BLaER1 (cell line): ENCODE data around the gene FAM13C.

Source experiments
- H3K27ac ChIP-seq: shearing (Covaris generic); formaldehyde crosslinking; 2 replicates; pipeline ENCODE4 v1.8.1; 2022
- H3K27me3 ChIP-seq: shearing (Covaris generic); formaldehyde crosslinking; 2 replicates; pipeline ENCODE4 v1.8.1; 2022
- H3K36me3 ChIP-seq: shearing (Covaris generic); formaldehyde crosslinking; 2 replicates; pipeline ENCODE4 v1.8.1; 2022
- H3K4me1 ChIP-seq: shearing (Covaris generic); formaldehyde crosslinking; 2 replicates; pipeline ENCODE4 v1.8.1; 2022
- H3K4me2 ChIP-seq: shearing (Covaris generic); formaldehyde crosslinking; 2 replicates; pipeline ENCODE4 v1.8.1; 2022
- H3K4me3 ChIP-seq: shearing (Covaris generic); formaldehyde crosslinking; 2 replicates; pipeline ENCODE4 v1.8.1; 2022
- H3K9ac ChIP-seq: shearing (Covaris generic); formaldehyde crosslinking; 2 replicates; pipeline ENCODE4 v1.8.1; 2022
- H3K9me3 ChIP-seq: shearing (Covaris generic); formaldehyde crosslinking; 2 replicates; pipeline ENCODE4 v1.8.1; 2022
- H4K20me1 ChIP-seq: shearing (Covaris generic); formaldehyde crosslinking; 2 replicates; pipeline ENCODE4 v1.8.1; 2022
- Cebpa-rat ChIP-seq: shearing (Covaris generic); IDR thresholded peaks from 2 replicates; pipeline ENCODE4 v1.8.1; 2022

Gene FAM13C

DNA sequence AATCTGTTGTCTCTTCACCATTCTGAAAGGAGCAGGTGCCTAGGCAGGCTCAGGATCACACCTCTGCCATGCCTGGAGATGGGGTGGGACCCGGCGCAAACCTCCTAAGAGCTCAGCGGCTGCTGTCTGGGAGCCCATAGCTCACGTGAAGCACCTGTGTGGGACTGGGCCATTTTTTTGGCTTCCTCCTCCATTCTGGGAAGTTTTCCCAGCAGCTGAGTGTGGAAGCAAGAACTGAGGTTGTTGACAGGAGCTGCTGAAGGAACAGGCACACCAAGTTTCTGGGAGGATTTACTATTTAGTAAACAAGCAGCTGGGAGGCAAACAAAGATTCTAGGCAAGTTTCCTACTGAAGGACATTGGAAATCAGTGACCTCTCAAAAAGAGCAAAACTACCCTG is 77.3 kb downstream of the FAM13C start:
- H3K27me3 ChIP-seq = no peaks in the 10 kb centered on the region
- no peaks in the 10 kb centered on the region for H3K9me3 ChIP-seq
- H3K4me2 ChIP-seq = no peak overlapping the region
- no peak overlapping the region for H3K9ac ChIP-seq
- no peaks in the 10 kb centered on the region for H3K4me1 ChIP-seq
- no peak for TF ChIP-seq Cebpa-rat
- H3K27ac ChIP-seq = no peak overlapping the region
- H3K36me3 ChIP-seq = no peaks in the 10 kb centered on the region
- H4K20me1 ChIP-seq = no peaks in the 10 kb centered on the region
- H3K4me3 ChIP-seq = no peak overlapping the region

DNA sequence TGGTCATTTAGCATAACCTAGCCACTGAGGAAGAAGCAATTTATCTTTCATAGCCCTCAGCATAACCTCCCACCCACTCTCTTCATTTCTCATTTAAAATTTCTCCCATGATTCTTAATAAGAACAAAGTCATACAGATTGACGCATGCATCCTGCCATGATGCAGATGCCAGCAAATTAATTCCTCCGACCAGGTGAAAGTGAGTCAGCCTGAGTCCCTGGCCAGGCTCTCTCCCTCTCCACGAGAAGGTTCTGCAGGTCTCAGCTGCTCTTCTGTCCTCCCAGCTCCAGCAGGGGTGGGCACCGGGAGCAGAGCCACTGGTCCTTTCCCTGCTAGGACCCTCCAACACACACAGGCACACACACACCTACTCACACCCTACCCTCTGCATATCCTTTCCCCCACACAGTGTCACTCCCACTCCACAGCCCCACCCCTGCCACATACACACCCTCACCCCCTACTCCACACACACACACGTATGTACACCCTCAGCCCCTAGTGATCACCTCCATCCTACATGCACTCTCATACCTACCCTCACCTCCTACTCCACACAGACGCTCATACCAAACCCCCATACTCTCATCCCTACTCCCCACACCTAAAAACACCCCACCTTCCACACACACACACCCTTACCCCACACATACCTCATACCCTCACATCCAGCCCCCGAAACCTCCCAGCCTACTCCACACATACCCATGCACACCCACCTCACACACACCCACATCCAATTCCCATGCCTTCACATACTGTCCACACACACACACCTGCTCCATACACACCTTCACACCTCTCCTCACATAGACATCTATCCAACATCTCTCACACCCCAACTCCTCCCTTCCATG is 78.0 kb downstream of the FAM13C start:
- no peaks in the 10 kb centered on the region for H3K9me3 ChIP-seq
- H3K9ac ChIP-seq = no peak overlapping the region
- H4K20me1 ChIP-seq = no peaks in the 10 kb centered on the region
- no peak for TF ChIP-seq Cebpa-rat
- no peaks in the 10 kb centered on the region for H3K36me3 ChIP-seq
- H3K4me1 ChIP-seq = no peaks in the 10 kb centered on the region
- H3K4me3 ChIP-seq = no peak overlapping the region
- H3K4me2 ChIP-seq = no peak overlapping the region
- no peaks in the 10 kb centered on the region for H3K27me3 ChIP-seq
- no peak overlapping the region for H3K27ac ChIP-seq

DNA sequence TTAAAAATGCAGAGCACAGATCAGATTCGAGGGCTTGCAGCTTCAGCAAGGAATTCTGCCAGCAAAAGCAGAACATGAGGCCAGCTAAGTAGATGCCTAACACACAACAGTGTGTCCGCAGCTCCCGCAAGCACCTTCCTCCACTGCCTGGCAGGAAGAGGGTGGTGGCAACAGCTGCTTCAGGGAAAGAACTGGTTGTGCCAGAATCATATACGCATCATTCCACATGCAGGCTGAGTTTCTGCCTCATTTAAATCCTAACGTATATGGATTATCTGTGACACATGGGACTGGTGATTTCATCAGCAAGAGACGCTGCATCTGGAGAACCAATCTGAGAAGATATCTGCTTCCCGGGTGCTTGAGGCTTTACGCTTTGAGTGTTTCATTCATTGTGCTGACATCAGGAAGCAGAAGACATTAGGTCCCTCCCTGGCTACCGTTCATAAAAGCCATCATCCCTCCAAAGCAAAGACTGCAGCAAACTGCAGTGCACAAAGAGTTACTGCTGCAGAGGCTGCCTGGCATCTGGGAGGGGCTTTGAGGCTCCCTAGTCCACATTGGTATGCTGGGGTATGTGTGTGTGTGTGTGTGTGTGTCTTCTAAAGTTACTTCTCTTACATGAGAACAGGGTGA is 78.8 kb downstream of the FAM13C start:
- Histone ChIP-seq H3K36me3 (no peaks in the 10 kb centered on the region), H3K9me3 (no peaks in the 10 kb centered on the region), H3K9ac (no peak overlapping the region), H3K4me2 (no peak overlapping the region), H3K27me3 (no peaks in the 10 kb centered on the region), H3K4me1 (no peaks in the 10 kb centered on the region), H3K4me3 (no peak overlapping the region), H3K27ac (no peak overlapping the region), H4K20me1 (no peaks in the 10 kb centered on the region)
- TF ChIP-seq Cebpa-rat = no peak

DNA sequence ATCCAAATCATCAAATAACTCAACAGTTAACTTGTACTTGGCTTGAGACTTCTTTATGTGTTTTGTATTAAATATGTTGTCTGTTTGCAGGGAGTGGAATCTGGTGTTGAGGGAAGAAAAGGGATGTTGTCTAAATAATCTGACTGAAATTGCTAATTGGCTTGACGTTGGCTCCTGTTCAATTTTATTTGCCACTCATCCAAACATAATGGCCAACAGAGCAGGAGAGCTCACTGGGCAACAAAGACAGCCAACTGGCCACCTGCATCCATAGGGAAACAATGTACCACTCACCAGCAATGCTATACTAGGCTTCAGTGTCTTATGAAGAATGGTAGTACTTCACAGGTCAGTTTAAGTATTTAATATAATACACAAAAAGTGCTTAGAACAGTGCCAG is 80.5 kb downstream of the FAM13C start:
- TF ChIP-seq Cebpa-rat = no peak
- H3K9ac ChIP-seq = no peak overlapping the region
- H3K4me2 ChIP-seq = no peak overlapping the region
- no peak overlapping the region for H3K27ac ChIP-seq
- H3K36me3 ChIP-seq = no peaks in the 10 kb centered on the region
- no peak overlapping the region for H3K4me3 ChIP-seq
- no peaks in the 10 kb centered on the region for H4K20me1 ChIP-seq
- no peaks in the 10 kb centered on the region for H3K9me3 ChIP-seq
- H3K4me1 ChIP-seq = no peaks in the 10 kb centered on the region
- no peaks in the 10 kb centered on the region for H3K27me3 ChIP-seq

DNA sequence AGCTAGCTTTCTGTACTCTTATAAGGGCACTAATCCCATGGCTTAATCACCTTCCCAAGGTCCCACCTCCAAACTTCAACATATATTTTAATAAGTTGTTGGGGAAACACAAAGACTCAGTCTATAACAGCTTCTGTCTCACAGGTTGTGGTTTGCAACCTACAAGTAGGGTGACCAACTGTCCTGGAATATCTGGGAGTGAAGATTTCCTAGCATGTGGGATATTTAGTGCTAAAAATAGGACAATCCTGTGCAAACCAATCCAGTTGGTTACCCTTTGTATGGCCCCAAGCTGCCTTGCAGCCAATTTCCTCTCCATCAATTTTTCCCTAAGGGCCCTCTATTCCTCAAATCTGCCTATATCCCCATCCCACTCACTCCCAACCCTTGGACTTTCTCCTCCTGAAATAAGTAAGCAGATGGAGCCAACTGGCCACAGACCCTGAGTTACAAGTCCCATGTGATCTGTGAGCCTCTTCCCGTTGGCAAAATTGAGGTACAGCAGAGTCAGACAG is 82.3 kb downstream of the FAM13C start:
- no peak overlapping the region for H3K9ac ChIP-seq
- no peaks in the 10 kb centered on the region for H3K4me1 ChIP-seq
- TF ChIP-seq Cebpa-rat = no peak
- H3K27me3 ChIP-seq = no peaks in the 10 kb centered on the region
- H3K4me2 ChIP-seq = no peak overlapping the region
- no peak overlapping the region for H3K27ac ChIP-seq
- no peaks in the 10 kb centered on the region for H3K9me3 ChIP-seq
- H3K36me3 ChIP-seq = no peaks in the 10 kb centered on the region
- H3K4me3 ChIP-seq = no peak overlapping the region
- no peaks in the 10 kb centered on the region for H4K20me1 ChIP-seq

DNA sequence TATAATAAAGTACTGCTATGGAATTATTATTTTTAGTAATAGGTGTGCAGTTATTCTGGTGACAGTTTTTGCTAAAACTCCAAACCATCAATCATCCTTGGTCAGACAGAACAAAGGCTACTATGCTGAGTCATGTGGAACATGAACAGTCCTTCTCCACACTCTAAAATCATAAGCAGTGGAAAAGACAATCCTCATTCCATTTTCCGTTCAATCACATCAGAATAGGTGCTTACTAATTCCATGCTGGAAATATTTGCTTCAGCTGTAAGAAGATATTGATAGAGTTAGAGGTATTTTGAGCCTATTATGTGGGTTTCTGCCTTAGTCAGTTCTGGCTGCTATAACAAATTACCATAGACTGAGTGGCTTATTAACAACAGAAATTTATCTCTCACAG is 82.9 kb downstream of the FAM13C start:
- H3K9ac ChIP-seq = no peak overlapping the region
- TF ChIP-seq Cebpa-rat = no peak
- H3K27me3 ChIP-seq = no peaks in the 10 kb centered on the region
- H4K20me1 ChIP-seq = no peaks in the 10 kb centered on the region
- no peak overlapping the region for H3K4me3 ChIP-seq
- no peak overlapping the region for H3K27ac ChIP-seq
- no peaks in the 10 kb centered on the region for H3K36me3 ChIP-seq
- no peak overlapping the region for H3K4me2 ChIP-seq
- H3K4me1 ChIP-seq = no peaks in the 10 kb centered on the region
- H3K9me3 ChIP-seq = no peaks in the 10 kb centered on the region

DNA sequence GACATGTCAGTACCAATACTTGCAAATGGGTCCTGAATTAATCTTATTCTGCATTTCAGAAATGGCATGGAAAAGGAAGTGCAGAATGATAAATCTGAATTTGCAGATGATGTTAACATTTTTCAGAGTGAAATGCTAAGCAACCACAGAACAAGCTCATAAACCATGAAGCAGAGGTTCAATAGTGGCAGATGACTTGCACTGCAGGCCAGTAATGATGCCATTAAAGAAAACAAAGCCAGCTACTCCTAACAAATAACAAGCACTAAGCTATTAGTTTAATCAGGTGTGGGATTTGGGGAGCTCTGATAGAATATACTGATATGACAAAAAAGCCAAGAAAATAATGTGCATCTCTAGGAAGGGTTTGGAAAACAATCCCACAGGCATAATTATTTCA is 85.4 kb downstream of the FAM13C start:
- no peak overlapping the region for H3K4me2 ChIP-seq
- H3K27me3 ChIP-seq = no peaks in the 10 kb centered on the region
- H3K36me3 ChIP-seq = no peaks in the 10 kb centered on the region
- H3K4me1 ChIP-seq = no peaks in the 10 kb centered on the region
- H3K9me3 ChIP-seq = no peaks in the 10 kb centered on the region
- no peak for TF ChIP-seq Cebpa-rat
- no peak overlapping the region for H3K4me3 ChIP-seq
- no peak overlapping the region for H3K27ac ChIP-seq
- H4K20me1 ChIP-seq = no peaks in the 10 kb centered on the region
- no peak overlapping the region for H3K9ac ChIP-seq

DNA sequence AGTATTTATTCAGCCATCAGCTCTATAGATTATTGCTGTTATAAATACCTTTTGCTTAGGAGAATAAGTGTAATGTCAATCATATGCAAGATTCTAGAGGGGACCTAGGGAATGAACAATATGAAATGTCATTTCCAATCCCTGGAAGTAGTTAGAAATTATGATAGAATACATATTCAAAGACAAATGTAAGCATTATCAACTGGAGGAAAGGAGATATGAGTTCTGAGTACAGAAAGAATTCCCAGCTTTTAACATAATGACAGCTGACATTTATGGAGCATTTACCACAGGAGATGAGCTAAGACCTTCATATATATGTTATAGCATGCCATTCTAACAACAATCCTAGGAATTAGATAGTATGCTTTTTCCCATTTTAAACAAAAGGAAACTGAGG is 86.2 kb downstream of the FAM13C start:
- no peaks in the 10 kb centered on the region for H3K36me3 ChIP-seq
- H3K4me3 ChIP-seq = no peak overlapping the region
- H3K4me1 ChIP-seq = no peaks in the 10 kb centered on the region
- no peaks in the 10 kb centered on the region for H3K9me3 ChIP-seq
- H3K4me2 ChIP-seq = no peak overlapping the region
- no peaks in the 10 kb centered on the region for H4K20me1 ChIP-seq
- no peak overlapping the region for H3K9ac ChIP-seq
- no peak for TF ChIP-seq Cebpa-rat
- no peaks in the 10 kb centered on the region for H3K27me3 ChIP-seq
- no peak overlapping the region for H3K27ac ChIP-seq

DNA sequence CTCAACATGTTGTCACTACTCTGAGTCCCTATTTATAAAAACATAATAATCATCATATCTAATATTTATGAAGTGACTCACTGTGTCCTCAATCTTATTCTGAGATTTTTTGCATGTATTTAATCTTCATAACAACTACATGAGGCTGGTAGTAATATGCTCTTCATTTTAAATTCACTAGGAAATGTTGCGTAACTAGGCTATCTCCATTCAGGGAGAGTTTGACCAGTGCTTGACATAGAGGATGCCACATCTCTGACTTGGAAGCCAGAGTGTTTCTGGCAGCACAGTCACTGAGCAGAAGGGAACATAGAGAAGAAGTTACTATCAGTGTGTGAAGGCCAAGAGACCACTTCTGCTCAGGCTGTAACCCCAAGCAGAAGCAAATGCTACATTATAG is 88.9 kb downstream of the FAM13C start:
- Histone ChIP-seq H4K20me1 (no peaks in the 10 kb centered on the region), H3K27ac (no peak overlapping the region), H3K9me3 (no peaks in the 10 kb centered on the region), H3K27me3 (no peaks in the 10 kb centered on the region), H3K4me2 (no peak overlapping the region), H3K4me1 (no peaks in the 10 kb centered on the region), H3K9ac (no peak overlapping the region), H3K4me3 (no peak overlapping the region), H3K36me3 (no peaks in the 10 kb centered on the region)
- TF ChIP-seq Cebpa-rat = no peak

DNA sequence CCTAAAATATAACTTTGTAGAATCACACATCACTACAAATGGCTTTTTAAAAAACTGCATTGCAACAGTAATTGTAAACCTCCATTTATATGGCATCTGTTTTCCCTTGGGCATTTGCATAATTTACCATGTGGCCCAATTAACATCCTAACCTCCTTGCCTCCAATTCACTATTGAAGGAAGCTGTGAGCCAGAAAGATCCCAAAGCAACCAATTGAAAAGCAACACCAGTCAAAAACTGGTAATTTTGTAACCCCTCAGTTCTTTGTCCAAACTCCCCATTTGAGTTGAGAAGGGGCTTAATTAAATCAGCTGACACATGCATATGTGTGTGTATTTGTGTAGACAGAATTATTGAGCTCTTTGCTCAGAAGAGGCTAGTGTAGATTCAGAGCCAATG is 90.3 kb downstream of the FAM13C start:
- H4K20me1 ChIP-seq = no peaks in the 10 kb centered on the region
- H3K36me3 ChIP-seq = no peaks in the 10 kb centered on the region
- no peak overlapping the region for H3K9ac ChIP-seq
- H3K27ac ChIP-seq = no peak overlapping the region
- no peak overlapping the region for H3K4me2 ChIP-seq
- H3K4me3 ChIP-seq = no peak overlapping the region
- H3K27me3 ChIP-seq = no peaks in the 10 kb centered on the region
- no peaks in the 10 kb centered on the region for H3K9me3 ChIP-seq
- no peaks in the 10 kb centered on the region for H3K4me1 ChIP-seq
- no peak for TF ChIP-seq Cebpa-rat
